HUES48 (cell line): Measurements from ENCODE around the gene STK24.

Source experiments
- H3K27ac ChIP-seq: one replicate; pipeline ENCODE4 v1.7.0; 2013; ENCODE audit warnings: low read depth, low read length, inconsistent platforms
- H3K27me3 ChIP-seq: 2 replicates; pipeline ENCODE4 v1.6.1; 2013; ENCODE audit warnings: mild to moderate bottlenecking, low read length; ENCODE audit not compliant: control insufficient read depth, insufficient read depth
- H3K36me3 ChIP-seq: 2 replicates; pipeline ENCODE4 v1.6.1; 2013; ENCODE audit warnings: low read length; ENCODE audit not compliant: control insufficient read depth, insufficient read depth
- H3K4me1 ChIP-seq: 2 replicates; pipeline ENCODE4 v1.6.1; 2013; ENCODE audit warnings: mild to moderate bottlenecking, low read length; ENCODE audit not compliant: control insufficient read depth, insufficient read depth
- H3K4me3 ChIP-seq: 2 replicates; pipeline ENCODE4 v1.5.1; 2013; ENCODE audit warnings: mild to moderate bottlenecking, low read depth, low read length
- H3K9ac ChIP-seq: 2 replicates; pipeline ENCODE4 v1.6.1; 2013; ENCODE audit warnings: mild to moderate bottlenecking, low read depth, low read length, moderate library complexity
- H3K9me3 ChIP-seq: 2 replicates; pipeline ENCODE4 v1.6.1; 2013; ENCODE audit warnings: low read length; ENCODE audit not compliant: control insufficient read depth, insufficient read depth

STK24 gene

DNA sequence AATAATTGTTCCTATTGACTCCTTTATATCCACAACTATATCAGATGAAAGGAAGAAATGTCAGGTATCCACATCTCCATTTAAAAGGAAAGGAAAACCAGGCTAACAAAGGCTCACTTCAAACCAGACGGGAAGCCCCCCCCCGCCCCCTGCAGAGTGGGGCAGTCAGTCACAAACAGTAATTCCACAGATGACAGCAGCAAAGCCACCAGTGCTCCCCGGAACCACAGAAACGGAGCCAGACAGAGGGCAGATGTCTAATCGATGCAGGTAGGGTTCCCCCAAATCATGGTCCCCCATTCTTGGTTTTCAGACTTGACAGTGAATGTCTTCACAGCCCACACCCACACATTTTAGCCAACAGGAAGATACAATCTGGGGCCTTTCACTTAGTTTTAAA, 100.8 kb downstream of the STK24 start:
- H3K36me3 ChIP-seq = peaks cover 35% of the 10 kb centered on the region
- H3K27ac ChIP-seq = peak overlapping the region; percentile 88
- H3K27me3 ChIP-seq = no peaks in the 10 kb centered on the region
- H3K9me3 ChIP-seq = no peaks in the 10 kb centered on the region
- H3K4me1 ChIP-seq = peaks cover 42% of the 10 kb centered on the region
- no peak overlapping the region for H3K9ac ChIP-seq
- no peak overlapping the region for H3K4me3 ChIP-seq

DNA sequence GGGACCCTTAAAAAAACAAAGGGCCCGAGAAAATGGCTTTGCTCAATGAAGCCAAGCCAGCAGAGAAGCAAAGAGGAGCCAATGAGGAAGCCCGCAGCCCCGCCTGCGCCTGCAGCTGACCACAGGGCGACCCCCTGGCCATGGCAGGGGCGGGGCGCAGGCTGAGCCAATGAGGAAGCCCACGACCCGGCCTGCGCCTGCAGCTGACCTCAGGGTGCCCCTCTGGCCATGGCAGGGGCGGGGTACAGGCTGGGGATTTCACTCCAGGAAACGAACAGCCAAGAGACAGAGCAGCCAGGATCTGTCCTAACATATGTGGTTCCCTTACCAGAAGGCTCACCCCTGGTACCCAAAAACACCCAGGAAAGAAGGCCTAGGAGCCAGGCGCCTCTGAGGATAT, 101.4 kb downstream of the STK24 start:
- H3K36me3 ChIP-seq = peaks cover 41% of the 10 kb centered on the region
- peaks cover 41% of the 10 kb centered on the region for H3K4me1 ChIP-seq
- H3K27me3 ChIP-seq = no peaks in the 10 kb centered on the region
- H3K9me3 ChIP-seq = no peaks in the 10 kb centered on the region
- H3K4me3 ChIP-seq = no peak overlapping the region
- H3K9ac ChIP-seq = no peak overlapping the region
- peak overlapping the region; percentile 88 for H3K27ac ChIP-seq

DNA sequence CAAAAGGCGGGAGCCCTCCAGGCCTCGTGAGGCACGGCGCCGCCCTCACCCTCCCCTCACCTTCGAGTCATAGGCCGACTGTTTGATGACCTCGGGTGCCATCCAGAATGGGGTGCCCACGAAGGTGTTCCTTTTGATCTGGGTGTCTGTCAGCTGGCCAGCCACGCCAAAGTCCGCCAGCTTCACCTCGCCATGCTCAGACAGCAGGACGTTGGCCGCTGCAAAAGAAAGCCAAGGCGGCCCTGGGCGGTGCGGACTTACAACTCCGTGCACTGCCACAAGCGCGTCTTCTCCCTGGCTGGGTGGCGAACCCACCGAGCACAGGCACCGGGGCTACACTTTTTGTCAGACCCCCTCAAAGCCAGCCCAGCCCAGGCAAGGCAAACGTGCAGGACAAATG, 102.1 kb downstream of the STK24 start:
- H3K27ac ChIP-seq = no peak overlapping the region
- no peaks in the 10 kb centered on the region for H3K27me3 ChIP-seq
- H3K36me3 ChIP-seq = peaks cover 41% of the 10 kb centered on the region
- no peaks in the 10 kb centered on the region for H3K9me3 ChIP-seq
- peaks cover 37% of the 10 kb centered on the region for H3K4me1 ChIP-seq
- no peak overlapping the region for H3K9ac ChIP-seq
- H3K4me3 ChIP-seq = no peak overlapping the region

DNA sequence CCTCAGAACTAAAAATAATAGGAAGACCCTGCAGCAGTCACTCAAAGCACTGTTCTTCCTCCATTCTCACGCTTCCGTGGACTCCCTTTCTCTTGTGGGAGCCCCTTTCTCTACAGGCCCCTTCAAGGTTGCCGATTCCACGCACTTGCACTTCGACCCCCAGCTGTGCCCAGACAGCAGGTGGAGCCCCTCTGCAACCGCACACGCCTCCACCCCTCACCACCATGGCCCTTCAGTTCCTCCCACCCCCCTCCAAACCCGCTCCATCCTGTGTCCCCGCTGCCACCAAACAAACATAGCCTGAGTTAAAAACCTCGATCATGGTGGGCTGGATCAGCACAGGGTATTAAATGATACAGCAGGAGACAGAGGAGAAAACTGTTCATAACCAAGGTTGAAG, 102.6 kb downstream of the STK24 start:
- no peaks in the 10 kb centered on the region for H3K27me3 ChIP-seq
- no peak overlapping the region for H3K27ac ChIP-seq
- H3K9ac ChIP-seq = no peak overlapping the region
- peaks cover 41% of the 10 kb centered on the region for H3K36me3 ChIP-seq
- H3K9me3 ChIP-seq = no peaks in the 10 kb centered on the region
- H3K4me1 ChIP-seq = peaks cover 32% of the 10 kb centered on the region
- no peak overlapping the region for H3K4me3 ChIP-seq

GRCh38 chr13:98473788-98474144, 103.1 kb downstream of the STK24 start:
- peaks cover 41% of the 10 kb centered on the region for H3K36me3 ChIP-seq
- no peaks in the 10 kb centered on the region for H3K9me3 ChIP-seq

GRCh38 chr13:98473135-98473787, 103.6 kb downstream of the STK24 start:
- Histone ChIP-seq H3K27ac (no peak overlapping the region), H3K9me3 (no peaks in the 10 kb centered on the region), H3K4me3 (no peak overlapping the region), H3K4me1 (peaks cover 22% of the 10 kb centered on the region), H3K36me3 (peaks cover 41% of the 10 kb centered on the region), H3K9ac (no peak overlapping the region), H3K27me3 (no peaks in the 10 kb centered on the region)

More at GRCh38 chr13:98473788-98474144, 103.1 kb downstream of the STK24 start:
- Histone ChIP-seq H3K9ac (no peak overlapping the region), H3K4me1 (peaks cover 27% of the 10 kb centered on the region), H3K27ac (no peak overlapping the region), H3K27me3 (no peaks in the 10 kb centered on the region), H3K4me3 (no peak overlapping the region)

GRCh38 chr13:98471934-98472333, 105.0 kb downstream of the STK24 start:
- Histone ChIP-seq H3K9ac (no peak overlapping the region), H3K36me3 (peaks cover 49% of the 10 kb centered on the region), H3K4me3 (no peak overlapping the region), H3K27me3 (no peaks in the 10 kb centered on the region), H3K4me1 (peaks cover 17% of the 10 kb centered on the region), H3K27ac (no peak overlapping the region), H3K9me3 (no peaks in the 10 kb centered on the region)

DNA sequence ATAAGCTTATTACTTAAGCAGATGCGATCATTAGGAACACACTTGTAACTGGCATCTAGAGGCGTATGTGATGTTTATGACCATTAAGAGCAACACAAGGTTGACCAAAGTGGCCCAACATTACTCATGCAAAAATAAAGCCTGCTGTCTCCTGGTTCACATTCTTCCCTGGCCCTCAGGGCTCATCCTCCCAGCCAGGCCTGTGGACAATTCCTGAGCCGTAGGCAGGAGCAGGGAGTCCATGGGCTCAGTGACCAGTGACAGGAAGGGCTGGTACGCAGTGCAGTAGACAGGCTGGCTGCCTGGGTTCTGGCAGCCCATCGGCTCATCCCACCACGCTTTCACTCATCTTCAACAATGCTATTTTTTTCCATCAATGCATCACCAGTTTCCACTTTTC, 106.0 kb downstream of the STK24 start:
- no peaks in the 10 kb centered on the region for H3K9me3 ChIP-seq
- no peaks in the 10 kb centered on the region for H3K27me3 ChIP-seq
- no peak overlapping the region for H3K27ac ChIP-seq
- no peak overlapping the region for H3K9ac ChIP-seq
- H3K36me3 ChIP-seq = peaks cover 54% of the 10 kb centered on the region
- H3K4me1 ChIP-seq = peaks cover 9% of the 10 kb centered on the region
- H3K4me3 ChIP-seq = no peak overlapping the region

GRCh38 chr13:98468929-98469328, 108.0 kb downstream of the STK24 start:
- Histone ChIP-seq H3K27me3 (no peaks in the 10 kb centered on the region), H3K36me3 (peaks cover 58% of the 10 kb centered on the region), H3K4me1 (no peaks in the 10 kb centered on the region)

GRCh38 chr13:98468361-98468760, 108.5 kb downstream of the STK24 start:
- Histone ChIP-seq H3K9me3 (no peaks in the 10 kb centered on the region), H3K27me3 (no peaks in the 10 kb centered on the region), H3K4me3 (no peak overlapping the region), H3K4me1 (no peaks in the 10 kb centered on the region), H3K27ac (no peak overlapping the region), H3K9ac (no peak overlapping the region), H3K36me3 (peaks cover 58% of the 10 kb centered on the region)

More at GRCh38 chr13:98468929-98469328, 108.0 kb downstream of the STK24 start:
- H3K9me3 ChIP-seq = no peaks in the 10 kb centered on the region
- no peak overlapping the region for H3K9ac ChIP-seq
- no peak overlapping the region for H3K4me3 ChIP-seq
- H3K27ac ChIP-seq = no peak overlapping the region

DNA sequence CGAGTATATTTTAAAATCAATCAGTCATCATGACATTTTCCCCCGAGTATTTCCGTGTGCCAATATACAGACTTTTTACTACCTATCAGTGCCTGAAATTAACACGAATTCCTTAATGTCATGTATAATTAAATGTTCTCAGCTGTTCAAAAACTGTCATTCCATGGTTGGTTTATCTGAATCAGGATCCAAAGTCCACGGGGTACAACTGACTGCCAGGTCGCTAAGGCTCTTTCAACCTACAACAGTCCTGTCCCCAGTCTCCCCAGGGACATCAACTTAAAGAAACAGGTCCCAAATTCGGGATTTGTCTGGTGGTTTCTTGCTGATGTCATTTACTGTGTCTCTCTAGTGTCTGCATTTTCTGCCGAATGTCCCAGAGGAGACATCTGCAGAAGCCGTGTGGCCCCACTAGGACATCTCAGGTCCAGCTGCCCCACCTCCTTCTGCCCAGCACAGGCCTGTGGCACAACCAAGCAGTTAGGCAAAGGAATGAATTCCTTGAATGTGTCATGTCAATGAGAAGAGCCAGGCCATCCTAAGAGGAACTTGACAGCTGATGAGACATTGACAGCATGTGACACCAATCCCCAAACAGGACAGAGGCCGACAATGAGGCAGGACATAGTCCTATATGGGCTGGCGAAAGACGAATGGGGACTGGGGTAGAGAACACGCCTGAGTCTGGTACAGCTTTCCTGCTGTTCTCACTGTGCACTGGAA, 109.5 kb downstream of the STK24 start:
- Histone ChIP-seq H3K9me3 (no peaks in the 10 kb centered on the region), H3K27ac (no peak overlapping the region), H3K36me3 (peaks cover 56% of the 10 kb centered on the region), H3K9ac (no peak overlapping the region), H3K4me3 (no peak overlapping the region), H3K4me1 (no peaks in the 10 kb centered on the region), H3K27me3 (no peaks in the 10 kb centered on the region)
